ENCODE results near the gene FAM131A. TPM values are rescaled to one million over a fixed set of nuclear protein-coding genes. Genes with fewer than 3 reads are reported as not detected.

FAM131A gene
- total and polyA plus RNA-seq, 9 of the 15 experiments (the other 6 are each of a cell fraction or from before 2014, with no cell fraction given): 0.48 to 11.1 (median 4.3) TPM

DNA sequence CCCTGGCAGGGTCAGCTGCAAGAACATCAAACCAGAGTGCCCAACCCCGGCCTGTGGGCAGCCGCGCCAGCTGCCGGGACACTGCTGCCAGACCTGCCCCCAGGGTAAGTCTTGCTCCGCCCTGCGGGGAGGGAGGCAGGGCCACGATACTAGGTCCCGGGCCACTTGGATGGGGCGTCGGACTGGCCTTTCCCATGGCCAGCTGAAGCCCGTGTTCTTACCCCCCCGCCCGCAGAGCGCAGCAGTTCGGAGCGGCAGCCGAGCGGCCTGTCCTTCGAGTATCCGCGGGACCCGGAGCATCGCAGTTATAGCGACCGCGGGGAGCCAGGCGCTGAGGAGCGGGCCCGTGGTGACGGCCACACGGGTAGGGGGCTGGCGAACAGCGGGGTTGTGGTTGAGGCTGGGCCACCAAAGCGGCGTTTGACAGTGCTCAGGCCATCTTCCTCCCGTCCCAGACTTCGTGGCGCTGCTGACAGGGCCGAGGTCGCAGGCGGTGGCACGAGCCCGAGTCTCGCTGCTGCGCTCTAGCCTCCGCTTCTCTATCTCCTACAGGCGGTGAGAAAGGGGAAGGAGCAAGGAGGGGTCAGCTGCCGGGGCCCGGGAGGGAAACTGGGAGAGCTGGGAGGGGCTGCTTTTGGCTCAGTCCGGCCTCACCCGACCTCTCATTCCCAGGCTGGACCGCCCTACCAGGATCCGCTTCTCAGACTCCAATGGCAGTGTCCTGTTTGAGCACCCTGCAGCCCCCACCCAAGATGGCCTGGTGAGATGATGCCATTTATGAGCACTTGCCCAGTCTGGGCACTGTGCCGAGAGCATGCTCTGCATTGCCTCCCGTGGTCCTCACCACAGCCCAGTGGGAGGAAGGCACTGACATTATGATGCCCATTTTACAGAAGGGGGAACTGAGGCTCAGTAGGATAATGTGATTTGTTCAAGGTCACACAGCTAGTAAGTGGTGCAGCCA is 44.1 kb downstream of the FAM131A start (continued):
- TF ChIP-seq, protein P1, sequence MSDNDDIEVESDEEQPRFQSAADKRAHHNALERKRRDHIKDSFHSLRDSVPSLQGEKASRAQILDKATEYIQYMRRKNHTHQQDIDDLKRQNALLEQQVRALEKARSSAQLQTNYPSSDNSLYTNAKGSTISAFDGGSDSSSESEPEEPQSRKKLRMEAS (CRISPR knock-in tag; IDR thresholded peaks at IDR 0.05): 0 out of 2 replicates have a peak, but pooled peaks have one; percentile 30
- TF ChIP-seq CHD4 (IDR thresholded peaks at IDR 0.05; ENCODE audit: insufficient read depth, insufficient replicate concordance, low read depth, low read length, poor library complexity, severe bottlenecking) (peak; percentile 58), TEAD2 (tag; IDR thresholded peaks at IDR 0.05) (no peak), CBX1 (IDR thresholded peaks at IDR 0.05; ENCODE audit: low read depth) (peak; percentile 68; the same call in 1 of the 2 replicates), ZNF263 (CRISPR knock-in tag; IDR thresholded peaks at IDR 0.05; ENCODE audit: borderline replicate concordance) (peak; percentile 24; the same call in 1 of the 2 replicates), L3MBTL2 (IDR thresholded peaks at IDR 0.05) (peak; percentile 46; the same call in 1 of the 2 replicates), RBM25 (IDR thresholded peaks at IDR 0.05; ENCODE audit: low read depth, low read length, severe bottlenecking) (peak; percentile 73), HDAC2 (IDR thresholded peaks at IDR 0.05) (peak; percentile 43; the same call in 1 of the 2 replicates), PRPF4 (IDR thresholded peaks at IDR 0.05; ENCODE audit: insufficient read depth, low read depth, low read length, poor library complexity, severe bottlenecking) (no peak), NFE2L1 (tag; IDR thresholded peaks at IDR 0.05; ENCODE audit: borderline replicate concordance, low read depth) (no peak), ZNF140 (CRISPR knock-in tag; IDR thresholded peaks at IDR 0.05) (no peak), NR4A1 (CRISPR knock-in tag; IDR thresholded peaks at IDR 0.05) (no peak), NR4A1 (tag; IDR thresholded peaks at IDR 0.05) (no peak), BCOR (IDR thresholded peaks at IDR 0.05) (peak; percentile 85), ZNF551 (CRISPR knock-in tag; IDR thresholded peaks at IDR 0.05) (no peak), DDX20 (tag; IDR thresholded peaks at IDR 0.05; ENCODE audit: low read depth) (no peak), CBFA2T2 (conservative IDR thresholded peaks at IDR 0.05) (no peak), MTA1 (IDR thresholded peaks at IDR 0.05; ENCODE audit: borderline replicate concordance) (no peak), TRIM24 (IDR thresholded peaks at IDR 0.05) (no peak), KDM1A (IDR thresholded peaks at IDR 0.05) (peak; percentile 35 to 82; a peak in 3 of 4 replicates)
- TF ChIP-seq, protein P2, sequence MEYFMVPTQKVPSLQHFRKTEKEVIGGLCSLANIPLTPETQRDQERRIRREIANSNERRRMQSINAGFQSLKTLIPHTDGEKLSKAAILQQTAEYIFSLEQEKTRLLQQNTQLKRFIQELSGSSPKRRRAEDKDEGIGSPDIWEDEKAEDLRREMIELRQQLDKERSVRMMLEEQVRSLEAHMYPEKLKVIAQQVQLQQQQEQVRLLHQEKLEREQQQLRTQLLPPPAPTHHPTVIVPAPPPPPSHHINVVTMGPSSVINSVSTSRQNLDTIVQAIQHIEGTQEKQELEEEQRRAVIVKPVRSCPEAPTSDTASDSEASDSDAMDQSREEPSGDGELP (CRISPR knock-in tag; IDR thresholded peaks at IDR 0.05; ENCODE audit: borderline replicate concordance): 0 out of 2 replicates have a peak, but pooled peaks have one; percentile 19
- TF ChIP-seq, protein P3, sequence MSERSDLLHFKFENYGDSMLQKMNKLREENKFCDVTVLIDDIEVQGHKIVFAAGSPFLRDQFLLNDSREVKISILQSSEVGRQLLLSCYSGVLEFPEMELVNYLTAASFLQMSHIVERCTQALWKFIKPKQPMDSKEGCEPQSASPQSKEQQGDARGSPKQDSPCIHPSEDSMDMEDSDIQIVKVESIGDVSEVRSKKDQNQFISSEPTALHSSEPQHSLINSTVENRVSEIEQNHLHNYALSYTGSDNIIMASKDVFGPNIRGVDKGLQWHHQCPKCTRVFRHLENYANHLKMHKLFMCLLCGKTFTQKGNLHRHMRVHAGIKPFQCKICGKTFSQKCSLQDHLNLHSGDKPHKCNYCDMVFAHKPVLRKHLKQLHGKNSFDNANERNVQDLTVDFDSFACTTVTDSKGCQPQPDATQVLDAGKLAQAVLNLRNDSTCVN (CRISPR knock-in tag; IDR thresholded peaks at IDR 0.05): no peak
